T-cell (primary cell): Measurements from ENCODE around the gene KRTAP5-11. TPM values are rescaled to one million over a fixed set of nuclear protein-coding genes. Genes with fewer than 3 reads are reported as not detected.
"Not testable (repeated sequence)": the region's sequence is repeated elsewhere in the genome, so short reads cannot be mapped to it uniquely, and the experiment has no call there.

ENCODE experiments used
- ATAC-seq, 4 experiments: fragments of 200-7000 bp in 3 of 4; fragments of 150-1000 bp in 1 of 4; cut with Tn5 transposase; replicated peaks in 1 of 4; 1 replicate in 3 of 4; 2 replicates in 1 of 4; pipeline ENCODE4 v1.10.0; 2021; ENCODE audit warnings: moderate library complexity in 3 of 4, mild to moderate bottlenecking in 2 of 4, moderate number of reproducible peaks in 1 of 4
- CTCF ChIA-PET, 2 donors: fragments of 300-600 bp; sonication (Branson Sonifier 250); formaldehyde crosslinking; loops; one replicate each; lab custom pipeline; 2022; ENCODE audit warnings: antibody characterized with exemption in 2 of 2; lab: Charles Lee
- POLR2A ChIA-PET, 2 donors: fragments of 300-600 bp; sonication (Branson Sonifier 250); formaldehyde crosslinking; loops; one replicate each; lab custom pipeline; 2022; ENCODE audit warnings: antibody characterized with exemption in 2 of 2; lab: Charles Lee
- DNase-seq, 35 experiments: peaks; one replicate each; pipeline versions ENCODE4 v3.0.0 to v3.0.0-alpha.2; 2013 to 2023
- H3K27ac ChIP-seq: one replicate; pipeline ENCODE4 v1.5.1; 2013; ENCODE audit warnings: low read length
- H3K27me3 ChIP-seq, 2 experiments: replicated peaks in 1 of 2; 1 replicate in 1 of 2; 2 replicates in 1 of 2; pipeline versions ENCODE4 v1.6.1 to v1.7.0; 2013; ENCODE audit warnings: low read length in 1 of 2, mixed read lengths in 1 of 2; ENCODE audit not compliant: control insufficient read depth in 2 of 2, insufficient read depth in 2 of 2; ENCODE audit errors: extremely low read depth in 1 of 2
- H3K36me3 ChIP-seq, 2 donors: 1 replicate in 1 of 2; 2 replicates in 1 of 2; pipeline versions ENCODE4 v1.6.1 to v1.7.0; 2013; ENCODE audit warnings: low read length in 1 of 2; ENCODE audit not compliant: control insufficient read depth in 2 of 2, insufficient read depth in 1 of 2; ENCODE audit errors: extremely low read depth in 1 of 2
- H3K4me1 ChIP-seq, 2 experiments: 1 replicate in 1 of 2; 2 replicates in 1 of 2; pipeline versions ENCODE4 v1.6.1 to v1.7.0; 2013; ENCODE audit warnings: low read length in 2 of 2, mixed read lengths in 1 of 2; ENCODE audit not compliant: insufficient read depth in 2 of 2, control insufficient read depth in 1 of 2; ENCODE audit errors: extremely low read depth in 1 of 2
- H3K4me3 ChIP-seq, 2 donors: 1 replicate in 1 of 2; 2 replicates in 1 of 2; pipeline versions ENCODE4 v1.5.1 to v1.7.0; 2013; ENCODE audit warnings: mild to moderate bottlenecking in 2 of 2, low read length in 1 of 2, moderate library complexity in 1 of 2; ENCODE audit not compliant: control insufficient read depth in 1 of 2; ENCODE audit errors: extremely low read depth in 1 of 2
- H3K9me3 ChIP-seq: 2 replicates; pipeline ENCODE4 v1.7.0; 2013
- H3K27ac Mint-ChIP-seq, 2 donors: one replicate each; pipeline ENCODE4 v1.8.0; 2020 to 2021; ENCODE audit warnings: mild to moderate bottlenecking in 2 of 2, mixed read lengths in 2 of 2
- H3K27me3 Mint-ChIP-seq, 2 donors: one replicate each; pipeline ENCODE4 v1.8.0; 2021 to 2022; ENCODE audit warnings: mixed read lengths in 2 of 2
- H3K36me3 Mint-ChIP-seq: one replicate; pipeline ENCODE4 v1.8.0; 2021; ENCODE audit warnings: mixed read lengths
- H3K4me1 Mint-ChIP-seq, 3 donors: one replicate each; pipeline ENCODE4 v1.8.0; 2020 to 2022; ENCODE audit warnings: mixed read lengths in 3 of 3, mild to moderate bottlenecking in 1 of 3
- H3K4me3 Mint-ChIP-seq, 3 donors: one replicate each; pipeline ENCODE4 v1.8.0; 2020 to 2022; ENCODE audit warnings: mild to moderate bottlenecking in 3 of 3, mixed read lengths in 3 of 3, moderate library complexity in 3 of 3
- H3K9me3 Mint-ChIP-seq, 3 donors: one replicate each; pipeline ENCODE4 v1.8.0; 2020 to 2022; ENCODE audit warnings: mixed read lengths in 3 of 3
- WGBS: methylation state at CpG from one replicate; pipeline ENCODE4 v1.1.5; 2013; ENCODE audit warnings: missing lambda C conversion rate; ENCODE audit not compliant: insufficient coverage; 5-methylcytosine and 5-hydroxymethylcytosine counted together
- total RNA-seq, 35 experiments: library from RNA in 6 of 35; stranded (reverse) in 6 of 35; fragments of 120-200 nt in 1 of 35; gene quantifications; one replicate each; pipeline versions ENCODE4 v1.2.1 to v1.2.4 and lab custom pipeline; 2013 to 2026

Gene KRTAP5-11
- total RNA-seq, 5 donors from 2014 or later (not counting 1 experiment from before 2014, with no cell fraction given) = not detected

DNA sequence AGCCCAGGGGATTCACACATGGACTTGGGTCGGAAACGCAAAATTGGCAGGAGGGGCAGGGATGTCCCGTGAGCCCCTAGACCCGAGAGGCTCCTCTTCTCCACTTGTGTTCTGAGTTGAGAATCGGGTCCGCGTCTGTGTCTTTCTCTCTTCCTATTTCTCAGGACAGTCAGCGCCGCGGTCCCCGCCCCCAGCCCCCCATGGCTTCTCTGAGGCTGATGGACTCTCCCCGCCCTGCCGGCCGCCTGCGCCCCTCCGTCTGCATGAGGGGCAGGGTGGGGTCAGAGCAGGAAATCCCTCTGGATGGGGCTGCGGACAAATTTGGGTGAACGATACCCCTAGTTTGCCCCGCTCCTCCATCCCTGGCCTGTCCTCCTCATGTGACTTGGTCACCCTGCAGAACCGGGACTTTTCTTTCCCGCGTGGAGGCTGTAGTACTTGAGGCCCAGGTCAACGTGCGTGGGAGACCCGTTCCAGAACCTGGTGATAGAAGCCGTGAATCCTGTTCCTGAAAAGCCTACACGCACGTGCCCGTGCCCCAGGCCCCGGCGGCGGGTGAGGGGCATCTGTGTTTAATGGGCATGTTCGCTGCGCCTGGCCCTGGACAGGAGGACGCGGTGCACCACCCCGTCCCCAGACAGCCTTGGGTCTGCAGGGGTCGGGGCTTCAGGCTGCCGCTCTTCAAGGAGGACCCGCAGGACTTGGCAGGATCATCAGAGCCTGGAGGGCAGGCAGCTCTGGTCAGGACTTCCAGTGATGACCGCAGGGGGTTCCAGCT, 5.8 kb downstream of the KRTAP5-11 start:
- H3K9me3 Mint-ChIP-seq, H3K4me3 Mint-ChIP-seq, POLR2A ChIA-PET, DNase-seq, H3K36me3 Mint-ChIP-seq, H3K4me1 Mint-ChIP-seq, H3K27ac Mint-ChIP-seq, H3K4me3 ChIP-seq, H3K36me3 ChIP-seq, H3K27ac ChIP-seq, H3K4me1 ChIP-seq, ATAC-seq, H3K9me3 ChIP-seq, CTCF ChIA-PET: not testable (repeated sequence)
- 89% methylated on average over 19 of the region's 41 CpGs for WGBS
- peaks cover 0 to 22% of the 10 kb centered on the region in 2 experiments for H3K27me3 ChIP-seq
- H3K27me3 Mint-ChIP-seq = peaks cover 12 to 20% of the 10 kb centered on the region in 2 donors

DNA sequence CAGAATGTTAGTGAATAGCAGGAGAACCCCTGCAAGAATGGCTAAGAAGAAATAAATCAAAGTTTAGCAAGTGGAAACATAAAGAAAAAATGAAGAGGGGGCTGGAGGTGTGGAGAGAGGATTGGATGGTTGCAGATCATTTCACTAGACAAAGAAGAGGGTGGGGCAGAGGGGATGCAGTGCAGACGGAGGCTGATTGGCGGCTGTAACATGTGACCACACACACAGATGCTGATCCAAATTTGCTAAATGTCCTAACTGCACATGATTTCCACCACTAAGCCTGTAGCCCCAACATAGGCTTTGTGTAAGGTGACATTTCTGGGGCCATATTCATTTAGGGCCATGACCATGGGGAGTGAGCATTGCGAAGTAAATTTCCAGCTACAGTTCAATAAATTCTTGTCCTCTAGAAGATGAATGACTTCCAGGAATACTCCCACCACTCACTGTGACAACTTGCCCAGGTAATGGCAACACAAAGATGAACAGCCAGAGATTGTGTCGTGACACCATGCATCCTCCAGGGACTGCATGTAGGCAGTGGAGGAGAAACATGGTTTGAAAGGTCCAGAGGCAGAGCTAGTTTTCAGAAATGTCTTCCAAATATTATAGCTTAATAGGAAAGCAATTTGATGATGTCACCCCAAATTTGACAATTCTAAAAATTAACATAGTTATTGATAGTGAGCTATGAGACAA, 6.8 kb downstream of the KRTAP5-11 start:
- H3K4me3 Mint-ChIP-seq = no peak overlapping the region

DNA sequence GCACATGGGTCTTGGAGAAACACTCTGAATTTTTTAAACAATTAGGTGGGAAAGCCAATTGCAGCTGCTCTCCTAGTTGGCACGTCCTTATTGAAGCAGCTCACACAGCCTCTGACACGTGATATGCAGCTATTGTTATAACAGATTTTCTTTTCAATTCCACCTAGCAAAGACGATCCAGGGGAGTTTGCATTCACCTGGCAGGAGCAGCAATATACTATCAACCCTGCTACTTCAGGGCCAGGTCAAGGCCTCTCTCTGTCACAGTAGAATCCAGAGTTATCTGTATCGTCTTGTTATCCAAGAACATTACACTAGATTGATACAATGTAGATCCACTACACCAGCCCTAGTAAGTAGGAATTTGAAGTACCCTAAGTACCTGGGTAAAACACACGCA, 8.3 kb downstream of the KRTAP5-11 start:
- Mint-ChIP-seq H3K4me1 (no peaks in the 10 kb centered on the region), H3K27me3 (peaks cover 5 to 11% of the 10 kb centered on the region in 2 donors), H3K27ac (no peak overlapping the region), H3K9me3 (no peaks in the 10 kb centered on the region), H3K36me3 (no peaks in the 10 kb centered on the region), H3K4me3 (no peak overlapping the region)
- POLR2A ChIA-PET = no interaction called here
- no peak overlapping the region for H3K27ac ChIP-seq
- no peaks in the 10 kb centered on the region for H3K9me3 ChIP-seq
- ATAC-seq (no peak), DNase-seq (no peak)
- no peak overlapping the region for H3K4me3 ChIP-seq
- no CpG with 5 or more reads among the region's 5 CpGs for WGBS
- peaks cover 0 to 23% of the 10 kb centered on the region in 2 experiments for H3K27me3 ChIP-seq
- CTCF ChIA-PET = no interaction called here
- H3K36me3 ChIP-seq = no peaks in the 10 kb centered on the region
- no peaks in the 10 kb centered on the region for H3K4me1 ChIP-seq

More for the DNA sequence above, 6.8 kb downstream of the KRTAP5-11 start:
- Histone ChIP-seq H3K27me3 (peaks cover 0 to 27% of the 10 kb centered on the region in 2 experiments), H3K4me3 (no peak overlapping the region), H3K9me3 (no peaks in the 10 kb centered on the region), H3K4me1 (no peaks in the 10 kb centered on the region), H3K36me3 (no peaks in the 10 kb centered on the region), H3K27ac (no peak overlapping the region)
- WGBS = 100% methylated on average over 1 of the region's 4 CpGs
- ATAC-seq (no peak), DNase-seq (no peak)
- Mint-ChIP-seq H3K4me1 (peaks cover 0 to 4% (median 3%) of the 10 kb centered on the region in 3 donors), H3K27me3 (peaks cover 4 to 11% of the 10 kb centered on the region in 2 donors), H3K9me3 (no peaks in the 10 kb centered on the region), H3K36me3 (no peaks in the 10 kb centered on the region), H3K27ac (no peak overlapping the region)
- CTCF ChIA-PET = no interaction called here
- POLR2A ChIA-PET = no interaction called here

DNA sequence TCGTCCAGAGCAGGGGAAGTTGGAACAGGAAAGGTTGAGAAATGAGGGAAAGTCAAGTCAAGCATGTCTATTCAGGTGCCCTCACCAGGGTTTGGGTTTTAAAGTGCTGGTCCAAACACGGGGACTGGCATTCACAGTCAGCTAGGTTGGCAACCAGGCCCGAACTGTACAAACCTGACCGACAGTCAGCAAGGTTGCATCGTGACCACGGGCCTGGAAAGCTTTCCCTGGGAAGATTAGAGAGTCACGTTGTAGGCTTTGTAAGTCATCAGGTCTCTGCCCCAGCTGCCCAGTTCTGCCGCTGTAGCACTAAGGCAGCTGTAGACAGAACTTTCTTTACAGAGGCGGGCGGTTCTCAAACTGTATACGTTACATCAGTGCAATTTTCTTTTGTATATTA, 9.9 kb downstream of the KRTAP5-11 start:
- ATAC-seq (no peak), DNase-seq (no peak)
- Histone ChIP-seq H3K4me1 (no peaks in the 10 kb centered on the region), H3K36me3 (no peaks in the 10 kb centered on the region), H3K9me3 (no peaks in the 10 kb centered on the region), H3K27me3 (peaks cover 0 to 24% of the 10 kb centered on the region in 2 experiments), H3K27ac (no peak overlapping the region), H3K4me3 (no peak overlapping the region)
- Mint-ChIP-seq H3K4me3 (no peak overlapping the region), H3K27me3 (peaks cover 5 to 12% of the 10 kb centered on the region in 2 donors), H3K36me3 (no peaks in the 10 kb centered on the region), H3K4me1 (no peaks in the 10 kb centered on the region), H3K9me3 (no peaks in the 10 kb centered on the region), H3K27ac (no peak overlapping the region)
- WGBS = 77% methylated on average over 8 of the region's 11 CpGs
- ChIA-PET CTCF (no interaction called here), POLR2A (no interaction called here)

- H3K27ac Mint-ChIP-seq, H3K4me3 Mint-ChIP-seq, H3K36me3 Mint-ChIP-seq, H3K9me3 ChIP-seq, CTCF ChIA-PET, H3K4me1 Mint-ChIP-seq, H3K4me1 ChIP-seq, H3K27ac ChIP-seq, H3K36me3 ChIP-seq, DNase-seq, H3K4me3 ChIP-seq, H3K9me3 Mint-ChIP-seq, POLR2A ChIA-PET, ATAC-seq: not testable (repeated sequence)
- peaks cover 0 to 28% of the 10 kb centered on the region in 2 experiments for H3K27me3 ChIP-seq
- WGBS = 84% methylated on average over 28 of the region's 39 CpGs
- H3K27me3 Mint-ChIP-seq = peaks cover 8 to 24% of the 10 kb centered on the region in 2 donors
Measured at GRCh38 chr11:71571101-71571850, 11.4 kb downstream of the KRTAP5-11 start.

- Mint-ChIP-seq H3K9me3 (no peaks in the 10 kb centered on the region), H3K27ac (no peak overlapping the region), H3K4me3 (no peak overlapping the region), H3K4me1 (no peaks in the 10 kb centered on the region), H3K27me3 (peaks cover 19 to 40% of the 10 kb centered on the region in 2 donors), H3K36me3 (no peaks in the 10 kb centered on the region)
- ChIA-PET CTCF (no interaction called here), POLR2A (no interaction called here)
- no peak for ATAC-seq
- peaks cover 0 to 39% of the 10 kb centered on the region in 2 experiments for H3K27me3 ChIP-seq
- no peaks in the 10 kb centered on the region for H3K36me3 ChIP-seq
- H3K9me3 ChIP-seq = no peaks in the 10 kb centered on the region
- DNase-seq = no peak
- no peaks in the 10 kb centered on the region for H3K4me1 ChIP-seq
- H3K27ac ChIP-seq = no peak overlapping the region
- no peak overlapping the region for H3K4me3 ChIP-seq
- 84% methylated on average over 6 of the region's 8 CpGs for WGBS
Measured at GRCh38 chr11:71568704-71569349, 13.8 kb downstream of the KRTAP5-11 start.
